Transverse colon (tissue), 4 donors: ENCODE measurements around the gene IL17RD. TPM values are rescaled to one million over a fixed set of nuclear protein-coding genes. Genes with fewer than 3 reads are reported as not detected.

ENCODE experiments used
- DNase-seq: peaks from one replicate; pipeline ENCODE4 v3.0.0-alpha.2; 2019
- H3K27ac ChIP-seq, 4 donors: fragments of 200-600 bp; sonication (generic); 2 replicates each; pipeline ENCODE4 v1.5.1; 2016 to 2018; ENCODE audit warnings: inconsistent platforms in 4 of 4
- H3K27me3 ChIP-seq: fragments of 200-600 bp; sonication (generic); 2 replicates; pipeline ENCODE4 v1.5.1; 2017; ENCODE audit warnings: inconsistent platforms
- H3K36me3 ChIP-seq, 4 donors: fragments of 200-600 bp; sonication (generic); 2 replicates each; pipeline ENCODE4 v1.5.1; 2017 to 2019; ENCODE audit warnings: inconsistent platforms in 4 of 4
- H3K4me1 ChIP-seq, 4 donors: fragments of 200-600 bp; sonication (generic); 2 replicates each; pipeline ENCODE4 v1.5.1; 2017 to 2020; ENCODE audit warnings: inconsistent platforms in 4 of 4
- H3K4me3 ChIP-seq, 4 donors: fragments of 200-600 bp; sonication (generic); 1 replicate in 1 of 4; 2 replicates in 3 of 4; pipeline versions ENCODE4 v1.5.1 to v1.6.1; 2017 to 2019; ENCODE audit warnings: inconsistent platforms in 4 of 4
- H3K9me3 ChIP-seq, 2 donors: fragments of 200-600 bp; sonication (generic); 2 replicates each; pipeline ENCODE4 v1.5.1; 2017 to 2019; ENCODE audit warnings: inconsistent platforms in 2 of 2
- CTCF ChIP-seq, 5 experiments: fragments of 200-600 bp in 3 of 5; fragments of 450-650 bp in 2 of 5; sonication (generic) in 3 of 5; IDR thresholded peaks; 1 replicate in 2 of 5; 2 replicates in 3 of 5; pipeline ENCODE4 v1.5.1; 2016 to 2017; ENCODE audit warnings: antibody characterized with exemption in 5 of 5, inconsistent platforms in 3 of 5, mild to moderate bottlenecking in 2 of 5, moderate library complexity in 1 of 5
- EP300 ChIP-seq: sonication (generic); formaldehyde crosslinking; IDR thresholded peaks from one replicate; pipeline ENCODE4 v1.6.1; 2017; ENCODE audit warnings: antibody characterized with exemption, low read depth
- POLR2A ChIP-seq: fragments of 450-650 bp; IDR thresholded peaks from one replicate; pipeline ENCODE4 v1.6.1; 2016; ENCODE audit warnings: antibody characterized with exemption, mild to moderate bottlenecking, moderate library complexity
- POLR2AphosphoS5 ChIP-seq, 3 donors: sonication (generic); formaldehyde crosslinking; IDR thresholded peaks; one replicate each; pipeline ENCODE4 v1.6.1; 2016; ENCODE audit warnings: antibody characterized with exemption in 3 of 3
- WGBS, 2 donors: methylation state at CpG; one replicate each; pipeline ENCODE4 v1.1.5; 2018; ENCODE audit warnings: low coverage in 1 of 2; 5-methylcytosine and 5-hydroxymethylcytosine counted together
- in situ Hi-C, 4 donors: fragments of 200-750 bp; cut with MboI; loops; one replicate each; pipeline versions ENCODE4 v1.15.0 to v1.15.1; 2017; ENCODE audit warnings: low sequenced_read_pairs in 3 of 4, low pct_ligation_motif_present in 1 of 4, low pct_unique_long_range_greater_than_20kb in 1 of 4
- intact Hi-C: fragments of 100-400 bp; cut with DNase I; formaldehyde crosslinking; loops from one replicate; pipeline ENCODE4 v1.15.1; 2023; ENCODE audit warnings: low total_unique reads
- total RNA-seq, 4 donors: library from RNA; depleted of rRNA; stranded (reverse); fragments of >200 nt; gene quantifications; one replicate each; pipeline ENCODE4 v1.1.0, GENCODE V29; 2016

IL17RD gene
- total RNA-seq, 4 donors from 2014 or later: 1.9 to 40.4 (median 2.7) TPM

- peaks cover 23% of the 10 kb centered on the region for H3K27me3 ChIP-seq
- H3K4me3 ChIP-seq: no peak overlapping the region
- no peak for DNase-seq
- H3K4me1 ChIP-seq: peaks cover 0 to 19% (median 16%) of the 10 kb centered on the region in 4 donors
- TF ChIP-seq CTCF (IDR thresholded peaks at IDR 0.05) (no peak), POLR2AphosphoS5 (IDR thresholded peaks at IDR 0.05) (no peak), EP300 (no peak), POLR2A (no peak)
- intact Hi-C loops (loop anchor here (5.0 kb wide), 1 partner anchor 66 kb away; no protein-coding TSS in a partner anchor), in situ Hi-C loops (no loop called here)
- H3K36me3 ChIP-seq: no peaks in the 10 kb centered on the region
- WGBS, 2 donors: 67% methylated on average over 2 of the region's 2 CpGs; no CpG with 5 or more reads in 1 of the 2 donors
- no peak overlapping the region for H3K27ac ChIP-seq
- H3K9me3 ChIP-seq: no peaks in the 10 kb centered on the region
These were observed 3.0 kb upstream of the IL17RD start for GRCh38 chr3:57168151-57168550.

GRCh38 chr3:57166660-57167059, 1.5 kb upstream of the IL17RD start:
- H3K27ac ChIP-seq: no peak overlapping the region
- no peak overlapping the region for H3K4me3 ChIP-seq
- DNase-seq: no peak
- H3K9me3 ChIP-seq: no peaks in the 10 kb centered on the region
- intact Hi-C loops: loop anchor here (5.0 kb wide), 1 partner anchor 64 kb away; no protein-coding TSS in a partner anchor
- in situ Hi-C loops: no loop called here
- H3K4me1 ChIP-seq: peaks cover 0 to 23% (median 16%) of the 10 kb centered on the region in 4 donors
- H3K36me3 ChIP-seq: no peaks in the 10 kb centered on the region
- H3K27me3 ChIP-seq: peaks cover 23% of the 10 kb centered on the region
- 69 to 80% methylated on average over 2 of the region's 2 CpGs for WGBS, 2 donors
- no peak for TF ChIP-seq EP300
- TF ChIP-seq POLR2AphosphoS5 (IDR thresholded peaks at IDR 0.05): no peak
- TF ChIP-seq CTCF (IDR thresholded peaks at IDR 0.05): no peak
- no peak for TF ChIP-seq POLR2A

- TF ChIP-seq POLR2A (no peak), CTCF (IDR thresholded peaks at IDR 0.05) (no peak), EP300 (no peak), POLR2AphosphoS5 (IDR thresholded peaks at IDR 0.05) (no peak)
- WGBS, 2 donors: 11 to 25% methylated on average over 3 to 4 of the region's 4 CpGs
- H3K27ac ChIP-seq: no peak overlapping the region
- in situ Hi-C loops (no loop called here), intact Hi-C loops (loop anchor here (5.0 kb wide), 1 partner anchor 63 kb away; no protein-coding TSS in a partner anchor)
- peaks cover 23% of the 10 kb centered on the region for H3K27me3 ChIP-seq
- DNase-seq: no peak
- H3K36me3 ChIP-seq: no peaks in the 10 kb centered on the region
- no peak overlapping the region for H3K4me3 ChIP-seq
- no peaks in the 10 kb centered on the region for H3K9me3 ChIP-seq
- peaks cover 8 to 33% (median 26%) of the 10 kb centered on the region in 4 donors for H3K4me1 ChIP-seq
These were observed 488 bp upstream of the IL17RD start for GRCh38 chr3:57165641-57166040.

- Histone ChIP-seq H3K4me3 (peak overlapping the region; percentile 67 to 92 (median 80)), H3K4me1 (peaks cover 11 to 41% (median 31%) of the 10 kb centered on the region in 4 donors), H3K27me3 (peaks cover 23% of the 10 kb centered on the region), H3K27ac (peak overlapping the region; percentile 30 to 84 (median 63)), H3K36me3 (no peaks in the 10 kb centered on the region), H3K9me3 (no peaks in the 10 kb centered on the region)
- intact Hi-C loops: no loop called here
- peak; percentile 26 for DNase-seq
- in situ Hi-C loops: no loop called here
- no peak for TF ChIP-seq CTCF (IDR thresholded peaks at IDR 0.05)
- TF ChIP-seq POLR2A: no peak
- TF ChIP-seq EP300: no peak
- no peak for TF ChIP-seq POLR2AphosphoS5 (IDR thresholded peaks at IDR 0.05)
- WGBS, 2 donors: 4 to 7% methylated on average over 3 to 30 of the region's 30 CpGs
These were observed 916 bp downstream of the IL17RD start for GRCh38 chr3:57164217-57164656.
